Vagina (tissue), 2 donors: ENCODE results near the gene ALPG. TPM values are rescaled to one million over a fixed set of nuclear protein-coding genes. Genes with fewer than 3 reads are reported as not detected.
A peak's percentile ranks its signal among the peaks of the same experiment; 100 is the strongest.
"Not testable (repeated sequence)": the region's sequence is repeated elsewhere in the genome, so short reads cannot be mapped to it uniquely, and the experiment has no call there.

Source experiments
- DNase-seq, 2 donors: peaks; one replicate each; pipeline ENCODE4 v3.0.0-alpha.2; 2017; ENCODE audit errors: extremely low spot score in 2 of 2
- H3K27ac ChIP-seq: fragments of 200-600 bp; sonication (generic); one replicate; pipeline ENCODE4 v1.5.1; 2019
- H3K27me3 ChIP-seq: fragments of 200-600 bp; sonication (generic); one replicate; pipeline ENCODE4 v1.5.1; 2019
- H3K36me3 ChIP-seq, 2 donors: fragments of 200-600 bp; sonication (generic); one replicate each; pipeline ENCODE4 v1.5.1; 2017 to 2019
- H3K4me1 ChIP-seq: fragments of 200-600 bp; sonication (generic); one replicate; pipeline ENCODE4 v1.5.1; 2019
- H3K4me3 ChIP-seq, 2 donors: fragments of 200-600 bp; sonication (generic); 1 replicate in 1 of 2; 2 replicates in 1 of 2; pipeline ENCODE4 v1.5.1; 2016 to 2019
- H3K9me3 ChIP-seq: fragments of 200-600 bp; sonication (generic); one replicate; pipeline ENCODE4 v1.5.1; 2019
- POLR2A ChIP-seq, 2 donors: fragments of 450-650 bp; IDR thresholded peaks; one replicate each; pipeline ENCODE4 v1.6.1; 2017; ENCODE audit warnings: antibody characterized with exemption in 2 of 2, mild to moderate bottlenecking in 2 of 2, moderate library complexity in 2 of 2
- POLR2AphosphoS5 ChIP-seq, 2 donors: sonication (generic); formaldehyde crosslinking; IDR thresholded peaks; one replicate each; pipeline ENCODE4 v1.9.0; 2017; ENCODE audit warnings: antibody characterized with exemption in 2 of 2, mild to moderate bottlenecking in 2 of 2, low read depth in 1 of 2; ENCODE audit not compliant: insufficient read depth in 1 of 2
- intact Hi-C: fragments of 100-400 bp; cut with DNase I; formaldehyde crosslinking; loops from one replicate; pipeline ENCODE4 v1.15.1; 2023
- total RNA-seq: library from RNA; depleted of rRNA; stranded (reverse); fragments of >200 nt; gene quantifications from one replicate; pipeline ENCODE4 v1.2.3, GENCODE V29; 2016
- TF ChIP-seq, protein P1 (sequence below), 3 experiments: fragments of 450-650 bp in 2 of 3; fragments of 200-600 bp in 1 of 3; sonication (generic) in 1 of 3; IDR thresholded peaks; one replicate each; pipeline ENCODE4 v1.5.1; 2017 to 2019; ENCODE audit warnings: antibody characterized with exemption in 3 of 3, mild to moderate bottlenecking in 2 of 3, moderate library complexity in 2 of 3

Gene ALPG
- total RNA-seq, 1 donor from 2014 or later, result not detected

DNA sequence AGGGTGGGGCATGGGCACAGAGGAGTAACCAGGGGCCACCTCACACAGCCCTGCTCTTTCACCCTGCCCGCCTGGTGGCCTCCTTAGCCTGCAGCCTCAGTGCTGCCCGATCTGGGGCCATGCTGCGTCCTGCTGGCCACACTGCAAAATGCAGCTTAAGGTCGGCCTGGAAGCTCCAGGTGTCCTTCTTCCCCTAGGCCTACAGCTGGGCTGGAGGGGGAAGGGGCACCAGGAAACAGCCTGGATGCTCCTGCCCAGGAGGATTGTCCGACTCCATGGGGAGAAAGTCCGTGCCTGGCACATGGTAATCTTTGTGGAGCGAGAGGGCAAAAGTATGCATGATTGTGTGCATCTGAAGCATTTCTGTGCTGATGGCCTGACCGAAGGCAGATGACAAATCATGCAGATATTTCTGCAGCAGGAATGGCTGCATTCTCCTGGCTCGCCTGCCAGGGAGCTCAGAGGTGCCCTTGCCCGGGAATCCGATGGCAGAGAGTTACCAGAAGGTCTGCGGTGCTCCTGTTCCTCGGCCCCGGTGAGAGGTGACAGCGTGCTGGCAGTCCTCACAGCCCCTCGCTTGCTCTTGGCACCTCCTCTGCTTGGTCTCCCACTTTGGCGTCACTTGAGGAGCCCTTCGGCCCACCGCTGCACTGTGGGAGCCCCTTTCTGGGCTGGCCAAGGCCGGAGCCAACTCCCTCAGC lies 40.9 kb upstream of the ALPG start:
- no peak for DNase-seq
- no peak for TF ChIP-seq POLR2AphosphoS5 (IDR thresholded peaks at IDR 0.05; ENCODE audit: insufficient read depth in 1 of 2, low read depth in 1 of 2)
- TF ChIP-seq, protein P1, sequence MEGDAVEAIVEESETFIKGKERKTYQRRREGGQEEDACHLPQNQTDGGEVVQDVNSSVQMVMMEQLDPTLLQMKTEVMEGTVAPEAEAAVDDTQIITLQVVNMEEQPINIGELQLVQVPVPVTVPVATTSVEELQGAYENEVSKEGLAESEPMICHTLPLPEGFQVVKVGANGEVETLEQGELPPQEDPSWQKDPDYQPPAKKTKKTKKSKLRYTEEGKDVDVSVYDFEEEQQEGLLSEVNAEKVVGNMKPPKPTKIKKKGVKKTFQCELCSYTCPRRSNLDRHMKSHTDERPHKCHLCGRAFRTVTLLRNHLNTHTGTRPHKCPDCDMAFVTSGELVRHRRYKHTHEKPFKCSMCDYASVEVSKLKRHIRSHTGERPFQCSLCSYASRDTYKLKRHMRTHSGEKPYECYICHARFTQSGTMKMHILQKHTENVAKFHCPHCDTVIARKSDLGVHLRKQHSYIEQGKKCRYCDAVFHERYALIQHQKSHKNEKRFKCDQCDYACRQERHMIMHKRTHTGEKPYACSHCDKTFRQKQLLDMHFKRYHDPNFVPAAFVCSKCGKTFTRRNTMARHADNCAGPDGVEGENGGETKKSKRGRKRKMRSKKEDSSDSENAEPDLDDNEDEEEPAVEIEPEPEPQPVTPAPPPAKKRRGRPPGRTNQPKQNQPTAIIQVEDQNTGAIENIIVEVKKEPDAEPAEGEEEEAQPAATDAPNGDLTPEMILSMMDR (IDR thresholded peaks at IDR 0.05), result peak in 1 of 3 experiments; percentile 29
- Histone ChIP-seq H3K27ac (no peak overlapping the region), H3K9me3 (no peaks in the 10 kb centered on the region), H3K4me1 (peaks cover 7% of the 10 kb centered on the region), H3K36me3 (no peaks in the 10 kb centered on the region), H3K4me3 (no peak overlapping the region), H3K27me3 (no peaks in the 10 kb centered on the region)
- intact Hi-C loops, result no loop called here

GRCh38 chr2:232366461-232366860 lies 40.2 kb upstream of the ALPG start:
- H3K9me3 ChIP-seq, H3K4me3 ChIP-seq, H3K27ac ChIP-seq, intact Hi-C loops, H3K4me1 ChIP-seq, H3K27me3 ChIP-seq, DNase-seq, H3K36me3 ChIP-seq: not testable (repeated sequence)

DNA sequence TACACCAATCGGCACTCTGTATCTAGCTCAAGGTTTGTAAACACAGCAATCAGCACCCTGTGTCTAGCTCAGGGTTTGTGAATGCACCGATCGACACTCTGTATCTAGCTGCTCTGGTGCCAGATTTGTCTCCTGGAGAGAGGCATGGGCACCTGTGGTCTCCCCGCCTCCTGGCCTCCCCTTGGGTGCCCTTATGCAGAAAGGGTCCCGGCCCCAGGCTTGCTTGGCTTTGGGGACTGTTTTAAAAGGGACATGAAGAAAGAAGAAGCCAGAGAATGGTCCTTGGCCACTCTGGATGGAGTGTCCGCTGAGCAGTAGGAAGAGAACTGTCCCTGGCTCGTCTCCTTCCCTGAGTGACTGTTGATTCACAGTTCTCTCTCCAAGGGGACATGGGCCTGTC lies 39.6 kb upstream of the ALPG start:
- intact Hi-C loops, result no loop called here
- no peak overlapping the region for H3K4me3 ChIP-seq
- H3K9me3 ChIP-seq, result no peaks in the 10 kb centered on the region
- TF ChIP-seq POLR2AphosphoS5 (IDR thresholded peaks at IDR 0.05; ENCODE audit: insufficient read depth in 1 of 2, low read depth in 1 of 2) (no peak), POLR2A (IDR thresholded peaks at IDR 0.05) (no peak)
- TF ChIP-seq, protein P1 (IDR thresholded peaks at IDR 0.05), result no peak
- no peak for DNase-seq
- H3K27ac ChIP-seq, result no peak overlapping the region
- peaks cover 7% of the 10 kb centered on the region for H3K4me1 ChIP-seq
- no peaks in the 10 kb centered on the region for H3K27me3 ChIP-seq
- H3K36me3 ChIP-seq, result no peaks in the 10 kb centered on the region

DNA sequence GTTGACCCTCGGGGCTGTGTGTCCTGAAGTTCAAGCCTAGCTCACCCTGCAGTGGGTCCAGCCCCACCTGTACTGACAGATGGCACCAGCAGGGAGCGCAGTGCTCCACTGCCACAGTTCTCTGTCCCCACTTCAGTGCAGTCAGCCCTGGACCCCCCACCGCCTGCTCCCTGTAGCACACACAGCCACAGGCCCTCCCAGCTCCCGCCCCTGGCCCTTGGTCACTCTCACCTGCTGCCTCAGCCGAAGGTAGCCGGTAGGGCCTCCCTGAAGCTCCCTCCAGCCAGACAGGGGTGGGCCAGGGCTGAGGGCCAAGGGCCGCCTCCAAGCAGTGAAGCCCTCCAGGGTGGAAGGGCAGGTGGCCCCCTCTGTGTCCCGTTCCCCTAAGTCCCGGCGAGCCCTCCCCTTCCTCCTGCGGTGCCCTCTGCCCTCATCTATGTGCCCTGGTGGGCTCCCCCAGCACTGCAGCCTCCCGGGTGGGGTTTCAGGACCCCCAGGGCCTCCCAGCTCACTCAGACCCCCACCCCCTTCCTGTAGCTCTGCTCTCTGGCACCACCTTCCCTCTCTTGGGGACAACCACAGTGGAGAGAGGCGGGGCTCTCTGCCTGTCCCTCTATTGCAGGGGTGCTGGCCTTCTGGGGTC lies 38.9 kb upstream of the ALPG start:
- H3K27me3 ChIP-seq, result no peaks in the 10 kb centered on the region
- peaks cover 7% of the 10 kb centered on the region for H3K4me1 ChIP-seq
- no peaks in the 10 kb centered on the region for H3K36me3 ChIP-seq
- H3K4me3 ChIP-seq, result no peak overlapping the region
- H3K27ac ChIP-seq, result no peak overlapping the region
- H3K9me3 ChIP-seq, result no peaks in the 10 kb centered on the region
- no peak for DNase-seq
- no peak for TF ChIP-seq POLR2AphosphoS5 (IDR thresholded peaks at IDR 0.05; ENCODE audit: insufficient read depth in 1 of 2, low read depth in 1 of 2)
- TF ChIP-seq, protein P1 (IDR thresholded peaks at IDR 0.05), result no peak
- intact Hi-C loops, result no loop called here

DNA sequence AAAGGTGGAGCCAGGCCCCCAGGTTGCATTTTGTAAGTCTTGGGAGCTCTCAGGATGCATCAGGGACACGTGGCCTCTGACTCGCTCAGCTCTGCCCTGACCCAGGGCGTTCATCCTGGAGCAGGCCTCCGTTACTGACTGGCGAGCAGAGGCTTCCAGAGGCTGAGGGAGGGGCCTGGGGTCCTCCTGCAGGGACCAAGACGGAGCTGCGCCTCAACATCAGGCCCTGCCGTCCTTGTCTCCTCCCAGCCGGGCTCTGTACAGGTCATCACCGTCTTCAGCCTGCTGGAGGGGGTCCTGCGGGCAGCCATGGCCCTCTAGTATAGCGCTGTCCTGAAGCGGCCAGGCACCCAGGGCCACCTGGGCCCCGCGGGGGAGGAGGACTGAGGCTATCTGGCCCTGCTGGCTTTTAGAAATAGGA lies 38.3 kb upstream of the ALPG start:
- TF ChIP-seq POLR2A (IDR thresholded peaks at IDR 0.05) (no peak), POLR2AphosphoS5 (IDR thresholded peaks at IDR 0.05; ENCODE audit: insufficient read depth in 1 of 2, low read depth in 1 of 2) (no peak)
- TF ChIP-seq, protein P1 (IDR thresholded peaks at IDR 0.05), result no peak
- Histone ChIP-seq H3K4me1 (peaks cover 7% of the 10 kb centered on the region), H3K4me3 (no peak overlapping the region), H3K27ac (no peak overlapping the region), H3K36me3 (no peaks in the 10 kb centered on the region), H3K9me3 (no peaks in the 10 kb centered on the region), H3K27me3 (no peaks in the 10 kb centered on the region)
- DNase-seq, result no peak
- intact Hi-C loops, result no loop called here
